Panc1 (cell line): ENCODE data around the gene SLC8A1. TPM values are rescaled to one million over a fixed set of nuclear protein-coding genes. Genes with fewer than 3 reads are reported as not detected.

Experiments
- ATAC-seq: fragments of 200-7000 bp; cut with Tn5 transposase; 2 replicates; pipeline ENCODE4 v1.9.1; 2020; ENCODE audit warnings: mild to moderate bottlenecking, moderate library complexity
- BruUV-seq: library from RNA; stranded (reverse); fragments of 400-500 nt; replicated peaks from 2 replicates; lab custom pipeline; 2021; lab: Mats Ljungman, UMichigan
- CTCF ChIA-PET: fragments of 300-600 bp; sonication (Branson Sonifier 250); formaldehyde crosslinking; loops from one replicate; lab custom pipeline; 2022; ENCODE audit warnings: antibody characterized with exemption; lab: Charles Lee
- POLR2A ChIA-PET: fragments of 300-600 bp; sonication (Branson Sonifier 250); formaldehyde crosslinking; loops from one replicate; lab custom pipeline; 2022; ENCODE audit warnings: antibody characterized with exemption; lab: Charles Lee
- DNase-seq: peaks from one replicate; pipeline ENCODE4 v3.0.0-alpha.2; 2010; ENCODE audit warnings: low read depth, low spot score
- H3K27ac ChIP-seq: 2 replicates; pipeline ENCODE4 v1.5.1; 2011; ENCODE audit warnings: mild to moderate bottlenecking, low read length, inconsistent platforms
- H3K27me3 ChIP-seq: fragments of 200-500 bp; sonication (Bioruptor generic); 2 replicates; pipeline ENCODE4 v1.6.0; 2014; ENCODE audit warnings: low read length, inconsistent platforms; ENCODE audit not compliant: control insufficient read depth, insufficient read depth
- H3K36me3 ChIP-seq: fragments of 200-500 bp; sonication (Bioruptor generic); 2 replicates; pipeline ENCODE4 v1.5.1; 2014; ENCODE audit warnings: inconsistent platforms, mild to moderate bottlenecking, low read length, moderate library complexity; ENCODE audit not compliant: control insufficient read depth, insufficient read depth
- H3K4me1 ChIP-seq: 2 replicates; pipeline ENCODE4 v1.5.1; 2011; ENCODE audit warnings: inconsistent platforms, mild to moderate bottlenecking, low read length, moderate library complexity; ENCODE audit not compliant: control insufficient read depth, insufficient read depth
- H3K4me3 ChIP-seq, 2 experiments: 2 replicates each; pipeline ENCODE4 v1.5.1; 2011 to 2012; ENCODE audit warnings: low read depth in 2 of 2, low read length in 2 of 2, mild to moderate bottlenecking in 2 of 2, inconsistent platforms in 1 of 2, moderate library complexity in 1 of 2
- H3K9me3 ChIP-seq: fragments of 200-500 bp; sonication (Bioruptor generic); 2 replicates; pipeline ENCODE4 v1.5.1; 2014; ENCODE audit warnings: low read depth, mild to moderate bottlenecking, inconsistent platforms, low read length, moderate library complexity; ENCODE audit not compliant: control insufficient read depth, insufficient read depth
- POLR2AphosphoS5 ChIP-seq: IDR thresholded peaks from 2 replicates; pipeline ENCODE4 v1.6.1; 2012; ENCODE audit warnings: mild to moderate bottlenecking, low read depth, low read length, moderate library complexity
- SIN3A ChIP-seq: IDR thresholded peaks from 2 replicates; pipeline ENCODE4 v1.6.1; 2012; ENCODE audit warnings: low read depth, mild to moderate bottlenecking, low read length, moderate library complexity, borderline replicate concordance; ENCODE audit not compliant: insufficient read depth
- TCF7L2 ChIP-seq: IDR thresholded peaks from 2 replicates; pipeline ENCODE4 v1.6.1; 2011; ENCODE audit warnings: mild to moderate bottlenecking, low read depth, low read length, inconsistent platforms
- in situ Hi-C: cut with HindIII; loops from 2 replicates; pipeline ENCODE4 v1.10.0; 2016; ENCODE audit warnings: low sequenced_read_pairs, low pct_unique_long_range_greater_than_20kb
- intact Hi-C: fragments of 100-400 bp; cut with micrococcal nuclease; formaldehyde crosslinking; loops from one replicate; pipeline ENCODE4 v1.10.0; 2022; ENCODE audit not compliant: unreplicated experiment
- total RNA-seq: library from RNA; stranded (reverse); gene quantifications from one replicate; pipeline ENCODE4 v1.2.1, GENCODE V29; 2021; ENCODE audit not compliant: unreplicated experiment
- TF ChIP-seq, protein P1 (sequence below), 2 experiments: IDR thresholded peaks; 2 replicates each; pipeline ENCODE4 v1.6.1; 2011 to 2012; ENCODE audit warnings: low read depth in 2 of 2, control low read depth in 1 of 2, low read length in 1 of 2, mild to moderate bottlenecking in 1 of 2, moderate library complexity in 1 of 2; ENCODE audit not compliant: insufficient read depth in 1 of 2
- TF ChIP-seq, protein P2 (sequence below): fragments of 450-650 bp; IDR thresholded peaks from 2 replicates; pipeline ENCODE4 v1.5.1; 2017; ENCODE audit warnings: mild to moderate bottlenecking

Gene SLC8A1
- total RNA-seq, 1 experiment from 2014 or later: 0.59 TPM

DNA sequence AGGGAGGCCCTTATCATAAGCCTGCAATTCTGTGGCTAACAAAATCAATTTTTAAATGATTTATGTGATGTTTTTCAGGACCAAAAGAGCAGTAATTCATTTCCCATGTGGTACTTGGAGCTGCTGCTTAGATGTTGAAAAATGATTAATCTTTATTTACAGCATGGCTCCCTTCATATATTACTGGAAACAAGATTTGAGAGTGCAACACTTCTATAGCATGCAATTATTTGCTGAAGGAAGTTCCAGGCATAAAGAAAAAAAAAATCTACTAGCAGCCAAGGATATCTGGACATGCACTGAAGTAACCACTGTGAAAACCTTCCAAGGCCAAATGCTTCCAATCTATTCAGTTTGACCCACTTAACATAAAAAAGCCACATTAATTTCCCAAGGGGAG is 186.3 kb downstream of the SLC8A1 start:
- ChIA-PET POLR2A (no interaction called here), CTCF (no interaction called here)
- TF ChIP-seq, protein P1, sequence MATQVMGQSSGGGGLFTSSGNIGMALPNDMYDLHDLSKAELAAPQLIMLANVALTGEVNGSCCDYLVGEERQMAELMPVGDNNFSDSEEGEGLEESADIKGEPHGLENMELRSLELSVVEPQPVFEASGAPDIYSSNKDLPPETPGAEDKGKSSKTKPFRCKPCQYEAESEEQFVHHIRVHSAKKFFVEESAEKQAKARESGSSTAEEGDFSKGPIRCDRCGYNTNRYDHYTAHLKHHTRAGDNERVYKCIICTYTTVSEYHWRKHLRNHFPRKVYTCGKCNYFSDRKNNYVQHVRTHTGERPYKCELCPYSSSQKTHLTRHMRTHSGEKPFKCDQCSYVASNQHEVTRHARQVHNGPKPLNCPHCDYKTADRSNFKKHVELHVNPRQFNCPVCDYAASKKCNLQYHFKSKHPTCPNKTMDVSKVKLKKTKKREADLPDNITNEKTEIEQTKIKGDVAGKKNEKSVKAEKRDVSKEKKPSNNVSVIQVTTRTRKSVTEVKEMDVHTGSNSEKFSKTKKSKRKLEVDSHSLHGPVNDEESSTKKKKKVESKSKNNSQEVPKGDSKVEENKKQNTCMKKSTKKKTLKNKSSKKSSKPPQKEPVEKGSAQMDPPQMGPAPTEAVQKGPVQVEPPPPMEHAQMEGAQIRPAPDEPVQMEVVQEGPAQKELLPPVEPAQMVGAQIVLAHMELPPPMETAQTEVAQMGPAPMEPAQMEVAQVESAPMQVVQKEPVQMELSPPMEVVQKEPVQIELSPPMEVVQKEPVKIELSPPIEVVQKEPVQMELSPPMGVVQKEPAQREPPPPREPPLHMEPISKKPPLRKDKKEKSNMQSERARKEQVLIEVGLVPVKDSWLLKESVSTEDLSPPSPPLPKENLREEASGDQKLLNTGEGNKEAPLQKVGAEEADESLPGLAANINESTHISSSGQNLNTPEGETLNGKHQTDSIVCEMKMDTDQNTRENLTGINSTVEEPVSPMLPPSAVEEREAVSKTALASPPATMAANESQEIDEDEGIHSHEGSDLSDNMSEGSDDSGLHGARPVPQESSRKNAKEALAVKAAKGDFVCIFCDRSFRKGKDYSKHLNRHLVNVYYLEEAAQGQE (IDR thresholded peaks at IDR 0.05; ENCODE audit: insufficient read depth in 1 of 2, low read depth in 2 of 2, low read length in 1 of 2): no peak
- TF ChIP-seq POLR2AphosphoS5 (no peak), TCF7L2 (no peak), SIN3A (no peak)
- TF ChIP-seq, protein P2, sequence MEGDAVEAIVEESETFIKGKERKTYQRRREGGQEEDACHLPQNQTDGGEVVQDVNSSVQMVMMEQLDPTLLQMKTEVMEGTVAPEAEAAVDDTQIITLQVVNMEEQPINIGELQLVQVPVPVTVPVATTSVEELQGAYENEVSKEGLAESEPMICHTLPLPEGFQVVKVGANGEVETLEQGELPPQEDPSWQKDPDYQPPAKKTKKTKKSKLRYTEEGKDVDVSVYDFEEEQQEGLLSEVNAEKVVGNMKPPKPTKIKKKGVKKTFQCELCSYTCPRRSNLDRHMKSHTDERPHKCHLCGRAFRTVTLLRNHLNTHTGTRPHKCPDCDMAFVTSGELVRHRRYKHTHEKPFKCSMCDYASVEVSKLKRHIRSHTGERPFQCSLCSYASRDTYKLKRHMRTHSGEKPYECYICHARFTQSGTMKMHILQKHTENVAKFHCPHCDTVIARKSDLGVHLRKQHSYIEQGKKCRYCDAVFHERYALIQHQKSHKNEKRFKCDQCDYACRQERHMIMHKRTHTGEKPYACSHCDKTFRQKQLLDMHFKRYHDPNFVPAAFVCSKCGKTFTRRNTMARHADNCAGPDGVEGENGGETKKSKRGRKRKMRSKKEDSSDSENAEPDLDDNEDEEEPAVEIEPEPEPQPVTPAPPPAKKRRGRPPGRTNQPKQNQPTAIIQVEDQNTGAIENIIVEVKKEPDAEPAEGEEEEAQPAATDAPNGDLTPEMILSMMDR: no peak
- Histone ChIP-seq H3K27ac (no peak overlapping the region), H3K4me3 (no peak overlapping the region), H3K27me3 (no peaks in the 10 kb centered on the region), H3K36me3 (no peaks in the 10 kb centered on the region), H3K4me1 (no peaks in the 10 kb centered on the region), H3K9me3 (no peaks in the 10 kb centered on the region)
- intact Hi-C loops: no loop called here
- ATAC-seq (no peak), DNase-seq (no peak)
- in situ Hi-C loops: no loop called here
- no TSS peak for BruUV-seq

DNA sequence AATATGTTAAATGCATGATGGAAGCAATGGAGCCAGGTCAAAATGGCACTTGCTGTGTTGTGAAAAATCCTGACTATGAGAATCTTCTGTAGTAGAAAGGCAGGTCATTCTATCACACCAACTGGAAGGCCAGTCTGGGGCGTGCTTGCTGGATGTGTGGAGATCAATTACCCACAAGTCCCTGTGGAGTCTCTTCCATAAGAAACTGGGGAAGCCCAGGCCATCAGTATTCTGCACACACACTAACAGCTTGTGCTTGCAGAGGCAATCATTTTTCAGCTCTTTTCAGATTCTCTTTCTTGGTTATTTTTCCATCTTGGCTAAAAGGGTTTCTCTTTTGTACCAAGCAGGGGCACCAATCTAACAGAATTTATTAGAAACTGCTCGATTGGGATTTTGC is 190.8 kb downstream of the SLC8A1 start:
- in situ Hi-C loops (no loop called here), intact Hi-C loops (no loop called here)
- Histone ChIP-seq H3K4me1 (no peaks in the 10 kb centered on the region), H3K27me3 (no peaks in the 10 kb centered on the region), H3K27ac (no peak overlapping the region), H3K4me3 (no peak overlapping the region), H3K36me3 (no peaks in the 10 kb centered on the region), H3K9me3 (no peaks in the 10 kb centered on the region)
- ATAC-seq: no peak
- TF ChIP-seq SIN3A (no peak), TCF7L2 (no peak), POLR2AphosphoS5 (no peak)
- TF ChIP-seq, protein P2: no peak
- CTCF ChIA-PET: no interaction called here
- DNase-seq: no peak
- BruUV-seq: no TSS peak
- POLR2A ChIA-PET: no interaction called here
